SK-N-SH treated with all-trans-retinoic acid at 6 μM for 48 hours (cell line): ENCODE measurements around the gene MAPK12.

Experiments used
- ATAC-seq: fragments of 200-7000 bp; cut with Tn5 transposase; 3 replicates; pipeline ENCODE4 v1.9.1; 2020; ENCODE audit warnings: mild to moderate bottlenecking, moderate library complexity
- ARNTL ChIP-seq: fragments of 450-650 bp; formaldehyde crosslinking; IDR thresholded peaks from 2 replicates; pipeline ENCODE4 v1.5.0; 2020; ENCODE audit warnings: low read depth, mild to moderate bottlenecking, moderate library complexity, borderline replicate concordance
- BACH2 ChIP-seq: fragments of 250-450 bp; sonication (Bioruptor Pico); IDR thresholded peaks from 2 replicates; pipeline ENCODE4 v1.9.0; 2021; ENCODE audit warnings: mild to moderate bottlenecking, borderline replicate concordance
- CSDC2 ChIP-seq: fragments of 250-450 bp; sonication (Bioruptor Pico); IDR thresholded peaks from 2 replicates; pipeline ENCODE4 v1.5.0; 2020; ENCODE audit warnings: mild to moderate bottlenecking, moderate library complexity
- CSRNP3 ChIP-seq: fragments of 250-450 bp; sonication (Bioruptor Pico); IDR thresholded peaks from 2 replicates; pipeline ENCODE4 v1.5.1; 2021; ENCODE audit warnings: mild to moderate bottlenecking, moderate library complexity
- GLIS3 ChIP-seq: fragments of 250-450 bp; sonication (Bioruptor Pico); IDR thresholded peaks from 2 replicates; pipeline ENCODE4 v1.5.0; 2020; ENCODE audit warnings: mild to moderate bottlenecking, moderate library complexity
- ISL1 ChIP-seq: fragments of 250-450 bp; sonication (Bioruptor Pico); IDR thresholded peaks from 2 replicates; pipeline ENCODE4 v2.1.2; 2022; ENCODE audit warnings: mild to moderate bottlenecking, moderate library complexity
- OSR1 ChIP-seq: fragments of 250-450 bp; sonication (Bioruptor Pico); IDR thresholded peaks from 2 replicates; pipeline ENCODE4 v1.8.0; 2022; ENCODE audit warnings: moderate library complexity, mild to moderate bottlenecking, inconsistent platforms
- PATZ1 ChIP-seq: fragments of 250-450 bp; sonication (Bioruptor Pico); IDR thresholded peaks from 2 replicates; pipeline ENCODE4 v1.8.0; 2020; ENCODE audit warnings: mild to moderate bottlenecking, moderate library complexity, borderline replicate concordance
- POU6F1 ChIP-seq: fragments of 250-450 bp; sonication (Bioruptor Pico); IDR thresholded peaks from 2 replicates; pipeline ENCODE4 v1.8.0; 2021; ENCODE audit warnings: low read depth, mild to moderate bottlenecking, moderate library complexity, borderline replicate concordance
- RARB ChIP-seq: fragments of 250-450 bp; sonication (Bioruptor Pico); IDR thresholded peaks from 2 replicates; pipeline ENCODE4 v1.8.0; 2021; ENCODE audit warnings: mild to moderate bottlenecking, moderate library complexity
- SNAI2 ChIP-seq: fragments of 250-450 bp; sonication (Bioruptor Pico); IDR thresholded peaks from 2 replicates; pipeline ENCODE4 v1.5.0; 2020; ENCODE audit warnings: mild to moderate bottlenecking, moderate library complexity
- TOX ChIP-seq: fragments of 250-450 bp; sonication (Bioruptor Pico); IDR thresholded peaks from 2 replicates; pipeline ENCODE4 v1.8.0; 2021; ENCODE audit warnings: mild to moderate bottlenecking, moderate library complexity, borderline replicate concordance
- TSHZ2 ChIP-seq: fragments of 250-450 bp; sonication (Bioruptor Pico); IDR thresholded peaks from 2 replicates; pipeline ENCODE4 v1.5.0; 2020; ENCODE audit warnings: mild to moderate bottlenecking, moderate library complexity
- ZFP3 ChIP-seq: fragments of 250-450 bp; sonication (Bioruptor Pico); IDR thresholded peaks from 2 replicates; pipeline ENCODE4 v1.5.0; 2020; ENCODE audit warnings: mild to moderate bottlenecking, moderate library complexity
- ZNF565 ChIP-seq: fragments of 450-650 bp; formaldehyde crosslinking; conservative IDR thresholded peaks from 2 replicates; pipeline ENCODE4 v1.5.0; 2020; ENCODE audit warnings: low read depth, mild to moderate bottlenecking, moderate library complexity
- ZNF70 ChIP-seq: fragments of 450-650 bp; formaldehyde crosslinking; IDR thresholded peaks from 2 replicates; pipeline ENCODE4 v1.5.0; 2020; ENCODE audit warnings: mild to moderate bottlenecking, moderate library complexity

The MAPK12 gene

GRCh38 chr22:50261615-50262459 is at the start of gene MAPK12:
MAPK12 (minus strand) TSS chr22:50261683; CDS start chr22:50261509, 174 bp downstream.
- peak; percentile 43 for ATAC-seq
- no peak for TF ChIP-seq TOX (CRISPR knock-in tag)
- TF ChIP-seq PATZ1 (CRISPR knock-in tag), result peak; percentile 97; the same call in 1 of the 2 replicates
- TF ChIP-seq RARB (CRISPR knock-in tag), result no peak
- no peak for TF ChIP-seq OSR1

GRCh38 chr22:50310949-50311444 is 49.5 kb upstream of the MAPK12 start:
- no peak for ATAC-seq
- no peak for TF ChIP-seq GLIS3
- TF ChIP-seq POU6F1 (CRISPR knock-in tag), result no peak
- no peak for TF ChIP-seq PATZ1 (CRISPR knock-in tag)
- TF ChIP-seq ARNTL, result no peak
- TF ChIP-seq SNAI2 (CRISPR knock-in tag), result no peak
- no peak for TF ChIP-seq BACH2 (CRISPR knock-in tag)
- TF ChIP-seq CSRNP3 (CRISPR knock-in tag), result no peak
- no peak for TF ChIP-seq OSR1
- no peak for TF ChIP-seq ZFP3 (CRISPR knock-in tag)
- no peak for TF ChIP-seq RARB (CRISPR knock-in tag)
- TF ChIP-seq ZNF70 (CRISPR knock-in tag), result no peak
- TF ChIP-seq ISL1 (CRISPR knock-in tag), result no peak

GRCh38 chr22:50310031-50310722 is 48.7 kb upstream of the MAPK12 start:
- ATAC-seq, result no peak
- TF ChIP-seq ZNF70 (CRISPR knock-in tag), result no peak
- 0 out of 2 replicates have a peak, but pooled peaks have one; percentile 13 for TF ChIP-seq ZFP3 (CRISPR knock-in tag)

- no peak for ATAC-seq
- no peak for TF ChIP-seq PATZ1 (CRISPR knock-in tag)
- no peak for TF ChIP-seq TSHZ2 (CRISPR knock-in tag)
- no peak for TF ChIP-seq SNAI2 (CRISPR knock-in tag)
- no peak for TF ChIP-seq RARB (CRISPR knock-in tag)
- no peak for TF ChIP-seq CSDC2 (CRISPR knock-in tag)
- TF ChIP-seq ZNF565, result no peak
Observed at GRCh38 chr22:50309601-50309991, 48.1 kb upstream of the MAPK12 start.
